Fibroblast of the conjunctiva (primary cell): ENCODE results near the gene RNF44.
"Not testable (repeated sequence)": the region's sequence is repeated elsewhere in the genome, so short reads cannot be mapped to it uniquely, and the experiment has no call there.

Source experiments
- DNase-seq: peaks from one replicate; pipeline ENCODE4 v3.0.0-alpha.2; 2010; ENCODE audit warnings: low read depth

Gene RNF44

DNA sequence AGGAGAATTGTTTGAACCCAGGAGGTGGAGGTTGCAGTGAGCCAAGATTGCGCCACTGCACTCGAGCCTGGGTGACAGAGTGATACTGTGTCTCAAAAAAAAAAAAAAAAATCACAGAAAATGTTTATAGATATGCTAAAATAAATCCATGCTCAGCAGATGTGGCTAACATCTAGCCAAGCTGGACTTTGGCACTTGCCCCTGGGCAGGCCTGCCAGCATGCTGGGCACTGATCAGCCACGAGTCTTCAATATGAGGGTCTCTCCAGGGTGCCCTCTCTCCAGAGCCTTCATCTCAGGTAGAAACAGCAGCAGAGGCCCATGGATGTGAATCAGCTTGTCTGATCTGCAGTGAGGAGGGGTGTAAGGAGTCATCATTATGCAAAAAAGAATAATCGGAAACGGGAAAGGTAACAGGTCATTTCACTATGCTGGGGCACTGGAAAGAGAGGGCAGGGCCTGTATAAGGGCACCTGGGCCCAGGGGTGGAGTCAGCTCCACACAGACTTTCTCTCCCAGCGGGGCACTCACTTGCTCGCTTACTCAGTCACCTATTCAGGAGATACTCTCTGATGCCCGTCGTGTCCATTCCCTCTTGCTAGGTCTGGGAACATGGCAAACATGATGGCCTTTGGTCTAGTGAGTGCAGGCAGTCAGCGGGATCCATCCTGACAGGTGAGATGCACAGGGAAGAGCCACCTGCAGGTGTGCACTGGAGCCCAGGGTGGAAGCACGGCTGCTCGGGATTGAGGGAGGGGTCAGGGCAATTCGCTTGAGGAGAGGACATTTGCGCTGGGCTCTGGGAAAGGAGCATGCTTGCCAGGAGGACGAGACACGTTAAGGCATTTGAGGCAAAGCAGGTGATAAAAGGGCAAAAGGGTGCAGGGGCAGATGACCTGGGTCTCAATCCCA is 17.1 kb downstream of the RNF44 start:
- DNase-seq = no peak

DNA sequence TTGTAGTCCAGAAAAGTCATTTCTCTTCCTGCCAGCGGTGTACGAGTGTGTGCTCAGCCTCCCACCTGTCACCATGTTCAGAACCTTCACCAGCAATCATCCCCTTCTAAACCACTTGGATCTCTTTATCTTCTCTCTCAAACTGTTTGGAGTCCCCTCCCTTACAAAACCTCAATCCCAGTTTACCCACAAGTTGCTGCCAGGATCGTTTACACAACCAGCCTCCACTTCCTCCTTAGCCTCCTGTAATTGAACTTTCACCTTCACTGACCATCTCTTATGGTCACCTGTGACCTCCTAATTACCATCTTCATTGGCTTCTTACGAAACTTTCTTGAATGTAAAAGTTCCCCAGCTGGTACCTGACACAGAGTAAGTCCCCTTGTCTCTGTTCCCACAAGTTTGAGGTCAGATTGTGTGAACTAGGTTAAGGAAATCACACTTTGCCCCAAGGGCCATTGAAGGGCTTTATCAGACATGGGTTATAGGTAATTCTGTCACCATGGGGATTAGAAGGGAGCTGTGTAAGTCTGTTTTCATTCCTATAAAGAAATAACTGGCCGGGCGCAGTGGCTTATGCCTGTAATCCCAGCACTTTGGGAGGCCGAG is 20.0 kb downstream of the RNF44 start:
- DNase-seq = no peak

GRCh38 chr5:176515396-176515795 is 21.8 kb downstream of the RNF44 start:
- no peak for DNase-seq

DNA sequence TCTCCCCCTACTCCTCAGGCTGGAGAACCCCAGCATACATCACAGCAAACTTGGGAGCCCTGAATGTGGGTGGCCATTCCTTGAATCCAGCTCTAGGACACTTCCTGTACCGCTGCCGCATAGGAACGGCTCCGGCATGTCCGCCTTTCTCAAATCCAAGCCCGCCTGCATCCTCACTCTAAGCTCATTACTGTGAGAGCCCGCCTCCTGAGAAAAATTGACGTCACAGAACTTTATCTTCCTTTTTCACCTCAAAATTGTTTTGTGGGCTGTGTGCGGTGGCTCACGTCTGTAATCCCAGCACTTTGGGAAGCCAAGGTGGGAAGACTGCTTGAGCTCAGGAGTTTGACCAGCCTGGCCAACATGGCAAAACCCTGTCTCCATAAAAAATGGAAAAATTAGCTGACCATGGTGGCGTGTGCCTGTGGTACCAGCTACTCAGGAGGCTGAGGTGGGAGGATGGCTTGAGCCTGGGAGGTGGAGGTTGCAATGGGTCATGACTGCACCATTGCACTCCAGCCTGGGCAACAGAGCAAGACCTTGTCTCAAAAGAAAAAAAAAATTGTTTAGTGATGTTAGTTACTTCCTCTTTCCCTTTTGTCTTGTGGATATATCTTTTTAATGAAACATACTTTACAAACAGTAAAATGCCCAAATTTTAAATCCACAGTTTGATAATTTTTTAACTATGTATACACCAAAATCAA is 22.8 kb downstream of the RNF44 start:
- DNase-seq = no peak

- no peak for DNase-seq
These were observed 23.4 kb downstream of the RNF44 start for GRCh38 chr5:176513788-176514187.

DNA sequence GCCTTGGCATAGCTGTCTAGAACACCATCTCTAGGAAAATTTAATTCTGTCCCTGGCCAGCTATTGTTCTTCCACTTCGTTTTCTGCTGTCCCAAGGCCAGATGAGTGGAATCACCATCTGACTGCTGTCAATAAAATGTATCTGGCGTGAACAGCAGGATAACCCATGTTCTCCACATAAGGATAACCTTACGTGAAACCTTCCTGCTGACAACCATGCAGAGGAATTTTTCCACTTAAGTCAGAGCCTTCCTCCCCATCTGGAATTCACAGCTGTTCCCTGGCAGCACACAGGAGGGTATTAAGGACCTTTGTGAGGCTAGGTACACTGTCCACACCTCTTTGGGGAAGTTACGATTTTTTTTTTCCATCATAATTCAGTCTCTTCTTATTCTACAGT is 28.6 kb downstream of the RNF44 start:
- DNase-seq = no peak

DNA sequence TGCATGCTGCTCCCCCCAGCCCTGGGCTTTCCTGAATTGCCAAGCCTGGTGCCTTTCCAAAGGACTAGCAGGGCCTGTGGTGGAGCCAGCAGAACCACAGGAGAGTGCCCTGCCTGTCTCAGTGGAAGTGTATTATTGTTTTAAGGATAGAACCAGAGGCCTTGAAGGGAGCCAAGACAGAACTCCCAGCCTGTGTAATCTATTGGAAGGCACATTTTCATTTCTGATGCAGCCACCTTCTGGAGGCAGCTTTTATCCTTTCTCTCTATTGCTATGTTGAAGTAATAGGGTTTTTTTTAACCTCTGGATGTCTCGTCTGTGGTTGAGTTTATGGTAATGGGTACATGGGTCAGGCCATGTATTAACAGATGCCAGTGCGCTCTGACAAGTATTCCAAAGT is 29.3 kb downstream of the RNF44 start:
- DNase-seq = no peak

DNA sequence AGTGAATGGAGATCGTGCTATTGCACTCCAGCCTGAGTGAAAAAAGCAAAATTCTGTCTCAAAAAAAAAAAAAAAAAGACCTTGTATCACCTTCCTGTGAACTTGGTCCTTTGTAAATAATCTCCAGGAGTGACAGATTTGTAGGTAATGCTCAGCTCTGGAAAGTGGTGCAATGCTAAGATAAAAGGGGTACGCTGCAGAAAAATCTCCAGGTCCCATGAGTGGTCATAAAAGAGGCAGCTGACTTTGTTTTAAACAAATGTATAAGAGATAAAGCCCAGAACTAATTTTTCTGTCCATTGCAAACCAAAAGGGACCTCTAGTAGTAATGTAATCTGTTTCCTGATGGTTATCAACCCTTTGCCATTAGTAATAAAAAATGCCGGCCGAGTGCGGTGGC is 33.7 kb downstream of the RNF44 start:
- DNase-seq = no peak

DNA sequence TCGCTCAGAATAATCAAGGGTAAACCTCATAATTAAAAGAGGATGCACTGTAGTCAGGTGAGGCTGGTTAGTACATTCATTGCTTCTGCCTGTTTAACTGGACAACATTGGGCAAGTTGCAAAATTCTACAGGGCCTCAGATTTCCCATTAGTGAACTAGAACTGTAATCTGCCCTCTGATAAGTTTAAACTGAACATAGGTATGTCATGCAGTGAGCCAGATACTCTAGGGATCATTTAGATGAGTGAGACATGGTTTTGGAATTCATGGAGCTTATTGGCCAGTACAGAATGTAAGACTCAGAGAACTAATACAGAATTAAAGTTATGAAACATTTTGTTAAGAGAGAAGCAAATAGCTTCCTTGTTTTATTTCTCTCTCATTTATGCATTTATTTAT is 35.9 kb downstream of the RNF44 start:
- DNase-seq = peak; percentile 60

DNA sequence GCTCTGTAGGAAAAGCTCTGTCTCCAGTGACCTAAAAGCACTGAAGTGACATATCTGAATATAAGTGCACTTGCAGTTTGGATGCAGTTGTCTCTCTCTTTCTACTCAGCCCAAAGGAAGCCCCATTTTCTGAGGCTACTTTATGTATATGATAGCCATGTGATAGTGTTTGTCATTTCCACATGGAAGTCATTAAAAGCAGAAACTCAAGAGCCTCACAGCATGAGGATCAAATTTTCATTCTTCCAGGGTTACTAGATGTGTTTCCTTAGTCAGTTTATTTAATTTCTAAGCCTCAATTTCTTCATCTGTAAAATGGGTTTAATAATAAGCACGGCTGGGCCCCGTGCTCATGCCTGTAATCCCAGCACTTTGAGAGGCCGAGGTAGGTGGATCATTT is 36.7 kb downstream of the RNF44 start:
- no peak for DNase-seq

DNA sequence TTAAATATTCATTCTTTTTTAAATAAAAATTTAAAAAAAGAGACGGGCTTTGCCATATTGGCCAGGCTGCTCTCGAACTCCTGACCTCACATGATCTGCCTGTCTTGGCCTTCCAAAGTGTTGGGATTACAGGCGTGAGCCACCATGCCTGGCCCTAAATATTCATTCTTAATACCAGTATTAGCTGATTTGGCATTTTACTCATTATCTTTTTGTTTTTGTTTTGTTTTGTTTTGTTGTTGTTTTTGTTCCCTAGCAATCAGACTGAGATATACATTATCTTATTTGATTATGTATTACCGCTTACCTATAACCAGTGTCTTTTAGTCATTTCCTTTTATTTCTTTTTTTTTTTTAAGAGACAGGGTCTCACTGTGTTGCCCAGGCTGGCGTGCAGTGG is 37.9 kb downstream of the RNF44 start:
- no peak for DNase-seq

- DNase-seq = no peak
These were observed 39.4 kb downstream of the RNF44 start for GRCh38 chr5:176497852-176498251.

DNA sequence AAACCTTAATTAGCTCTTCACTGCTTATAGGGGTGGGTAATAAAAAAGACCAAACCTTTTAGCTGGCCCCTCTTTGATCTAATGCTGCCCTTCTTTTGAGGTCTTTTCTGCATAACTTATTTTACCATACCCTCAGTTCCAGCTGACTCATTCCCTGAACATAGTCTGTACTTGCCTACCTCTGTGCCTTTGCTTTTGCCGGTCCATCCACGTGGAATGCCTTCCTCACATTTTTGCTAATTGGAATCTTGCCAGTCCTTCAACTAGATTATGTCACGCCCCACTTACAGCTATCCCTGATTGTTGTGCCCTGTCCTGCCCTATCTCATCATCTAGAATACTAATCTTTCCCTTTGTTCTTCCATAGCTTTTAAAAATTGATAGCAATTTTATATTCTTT is 44.8 kb downstream of the RNF44 start:
- no peak for DNase-seq

DNA sequence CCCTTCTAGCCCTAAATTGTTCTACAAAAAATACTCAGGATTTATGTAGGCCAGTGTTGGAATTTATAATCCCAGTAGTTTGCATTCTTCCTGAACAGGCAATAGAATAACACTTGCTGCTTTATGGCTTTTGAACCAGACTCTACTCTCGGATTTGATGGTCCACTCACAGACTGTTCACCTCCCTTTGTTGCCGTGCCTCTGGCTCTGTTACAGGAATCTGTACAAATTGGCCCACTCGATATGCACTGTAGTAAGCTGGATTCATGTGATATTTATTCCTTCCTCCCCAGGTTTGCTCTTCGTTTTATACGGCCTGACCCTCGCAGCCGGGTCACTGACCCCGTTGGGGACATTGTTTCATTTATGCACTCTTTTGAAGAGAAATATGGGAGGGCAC is 45.3 kb downstream of the RNF44 start:
- DNase-seq = no peak

GRCh38 chr5:176491101-176491502 is 46.1 kb downstream of the RNF44 start:
- no peak for DNase-seq

GRCh38 chr5:176490301-176490700 is 46.9 kb downstream of the RNF44 start:
- DNase-seq = no peak

GRCh38 chr5:176489077-176489476 is 48.1 kb downstream of the RNF44 start:
- DNase-seq = no peak

- not testable (repeated sequence) for DNase-seq
These were observed 50.0 kb downstream of the RNF44 start for GRCh38 chr5:176487160-176487559.

DNA sequence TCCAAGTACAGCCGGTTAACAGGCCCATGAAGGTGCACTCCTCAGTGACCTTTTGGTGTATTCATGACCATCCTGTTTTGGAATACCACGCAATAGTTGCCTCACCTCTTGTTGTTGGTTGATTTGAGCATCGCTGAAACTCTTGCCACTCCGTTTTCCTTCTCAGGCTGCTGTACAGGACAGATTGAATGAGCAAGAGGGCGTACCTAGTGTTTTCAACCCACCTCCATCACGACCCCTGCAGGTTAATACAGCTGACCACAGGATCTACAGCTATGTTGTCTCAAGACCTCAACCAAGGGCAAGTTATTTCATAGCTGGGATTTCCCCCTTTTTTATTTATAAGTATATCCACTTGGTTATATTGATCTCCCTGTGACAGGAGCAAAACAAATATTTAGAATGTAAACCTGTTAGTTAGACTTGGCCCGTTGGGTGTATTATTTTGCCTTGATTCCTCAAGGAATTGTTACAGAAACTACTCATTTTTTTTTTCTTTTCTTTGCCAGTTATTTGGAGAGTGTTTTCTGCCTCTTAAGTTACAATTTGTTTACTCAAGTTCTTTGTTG is 50.9 kb downstream of the RNF44 start:
- no peak for DNase-seq

DNA sequence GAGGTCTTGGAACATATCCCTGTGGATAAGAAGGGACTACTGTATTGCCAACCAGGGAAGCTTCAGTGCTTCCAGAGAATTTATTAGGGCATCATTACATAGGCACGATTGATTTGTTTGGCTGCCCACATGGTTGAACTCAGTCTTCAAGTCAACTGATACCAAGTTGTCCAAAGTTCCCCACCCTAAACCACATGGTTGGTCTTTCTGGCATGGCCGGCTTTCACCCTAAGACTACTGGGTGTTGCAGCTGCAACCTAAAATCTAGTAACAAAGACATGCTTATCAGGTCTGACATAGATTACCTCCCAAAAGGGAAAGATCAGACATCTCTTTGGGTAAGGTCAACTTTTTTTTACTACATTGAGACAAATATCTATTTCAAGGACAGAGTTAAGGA is 52.0 kb downstream of the RNF44 start:
- DNase-seq = no peak

DNA sequence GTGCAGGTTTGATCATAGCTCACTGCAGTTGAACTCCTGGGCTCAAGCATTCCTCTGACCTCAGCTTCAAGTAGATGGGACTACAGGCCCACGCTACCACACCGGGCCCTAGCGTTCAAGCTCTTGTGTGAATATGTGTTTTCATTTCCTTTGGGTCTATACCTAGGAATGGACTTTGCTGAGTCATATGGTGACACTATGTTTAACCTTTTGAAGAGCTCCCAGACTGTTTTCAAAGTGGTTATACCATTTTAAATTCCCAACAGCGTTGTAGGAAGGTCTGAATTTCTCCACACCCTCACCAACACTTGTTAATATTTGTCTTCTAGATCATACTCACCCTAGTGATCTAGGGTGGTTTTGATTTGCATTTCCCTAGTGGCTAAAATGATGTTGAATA is 55.5 kb downstream of the RNF44 start:
- no peak for DNase-seq
